ENCODE data around the gene LMTK2. TPM values are rescaled to one million over a fixed set of nuclear protein-coding genes. Genes with fewer than 3 reads are reported as not detected.

The LMTK2 gene
- total RNA-seq, 2 experiments from 2014 or later: 30.3 to 31.7 TPM

GRCh38 chr7:98203261-98203963 is 96.8 kb downstream of the LMTK2 start:
- peaks cover 36% of the 10 kb centered on the region for H3K4me1 ChIP-seq (ENCODE audit: insufficient read depth, low read length)
- ATAC-seq (ENCODE audit: poor library complexity) (no peak), DNase-seq (peak in 1 of 14 experiments; percentile 21)
- no peaks in the 10 kb centered on the region for H3K27me3 ChIP-seq (ENCODE audit: control insufficient read depth in 1 of 2, insufficient read depth in 2 of 2, low read length in 2 of 2)
- peaks cover 0 to 3% of the 10 kb centered on the region in 2 experiments for H3K9me3 ChIP-seq (ENCODE audit: control insufficient read depth in 1 of 2, insufficient read depth in 1 of 2, low read length in 2 of 2)
- H3K9me3 Mint-ChIP-seq: no peaks in the 10 kb centered on the region
- H3K4me3 ChIP-seq (ENCODE audit: low read length): peak overlapping the region; percentile 25
- H3K27me3 Mint-ChIP-seq: no peaks in the 10 kb centered on the region
- peaks cover 67% of the 10 kb centered on the region for H3K36me3 Mint-ChIP-seq (ENCODE audit: low read depth)
- peaks cover 31% of the 10 kb centered on the region for H3K36me3 ChIP-seq (ENCODE audit: insufficient read depth, low read length)
- peaks cover 61% of the 10 kb centered on the region for H3K4me1 Mint-ChIP-seq (ENCODE audit: low read depth)
- H3K27ac Mint-ChIP-seq: peak overlapping the region; percentile 80
- TF ChIP-seq, protein P1, sequence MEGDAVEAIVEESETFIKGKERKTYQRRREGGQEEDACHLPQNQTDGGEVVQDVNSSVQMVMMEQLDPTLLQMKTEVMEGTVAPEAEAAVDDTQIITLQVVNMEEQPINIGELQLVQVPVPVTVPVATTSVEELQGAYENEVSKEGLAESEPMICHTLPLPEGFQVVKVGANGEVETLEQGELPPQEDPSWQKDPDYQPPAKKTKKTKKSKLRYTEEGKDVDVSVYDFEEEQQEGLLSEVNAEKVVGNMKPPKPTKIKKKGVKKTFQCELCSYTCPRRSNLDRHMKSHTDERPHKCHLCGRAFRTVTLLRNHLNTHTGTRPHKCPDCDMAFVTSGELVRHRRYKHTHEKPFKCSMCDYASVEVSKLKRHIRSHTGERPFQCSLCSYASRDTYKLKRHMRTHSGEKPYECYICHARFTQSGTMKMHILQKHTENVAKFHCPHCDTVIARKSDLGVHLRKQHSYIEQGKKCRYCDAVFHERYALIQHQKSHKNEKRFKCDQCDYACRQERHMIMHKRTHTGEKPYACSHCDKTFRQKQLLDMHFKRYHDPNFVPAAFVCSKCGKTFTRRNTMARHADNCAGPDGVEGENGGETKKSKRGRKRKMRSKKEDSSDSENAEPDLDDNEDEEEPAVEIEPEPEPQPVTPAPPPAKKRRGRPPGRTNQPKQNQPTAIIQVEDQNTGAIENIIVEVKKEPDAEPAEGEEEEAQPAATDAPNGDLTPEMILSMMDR (IDR thresholded peaks at IDR 0.05): no peak
- peak overlapping the region; percentile 3 to 40 for H3K27ac ChIP-seq (ENCODE audit: low read depth in 1 of 2, low read length in 2 of 2)
- intact Hi-C loops (cut with DNase I, micrococcal nuclease): loop anchor here in 1 of 2 experiments (2.0 kb wide), 1 partner anchor 47 kb away; no protein-coding TSS in a partner anchor
- ChIA-PET POLR2A (interaction anchor here (0.5 to 4.6 kb wide), 4 partner anchors 8 to 331 kb away, joined by 3 to 62 read pairs (median 10); partner anchors contain the start of genes ASNS, BHLHA15 and TECPR1), CTCF (interaction anchor here (0.9 to 1.8 kb wide), 2 partner anchors 18 to 198 kb away, joined by 4 to 5 read pairs; partner anchors contain the start of gene BAIAP2L1)
- peak overlapping the region; percentile 48 for H3K4me3 Mint-ChIP-seq

DNA sequence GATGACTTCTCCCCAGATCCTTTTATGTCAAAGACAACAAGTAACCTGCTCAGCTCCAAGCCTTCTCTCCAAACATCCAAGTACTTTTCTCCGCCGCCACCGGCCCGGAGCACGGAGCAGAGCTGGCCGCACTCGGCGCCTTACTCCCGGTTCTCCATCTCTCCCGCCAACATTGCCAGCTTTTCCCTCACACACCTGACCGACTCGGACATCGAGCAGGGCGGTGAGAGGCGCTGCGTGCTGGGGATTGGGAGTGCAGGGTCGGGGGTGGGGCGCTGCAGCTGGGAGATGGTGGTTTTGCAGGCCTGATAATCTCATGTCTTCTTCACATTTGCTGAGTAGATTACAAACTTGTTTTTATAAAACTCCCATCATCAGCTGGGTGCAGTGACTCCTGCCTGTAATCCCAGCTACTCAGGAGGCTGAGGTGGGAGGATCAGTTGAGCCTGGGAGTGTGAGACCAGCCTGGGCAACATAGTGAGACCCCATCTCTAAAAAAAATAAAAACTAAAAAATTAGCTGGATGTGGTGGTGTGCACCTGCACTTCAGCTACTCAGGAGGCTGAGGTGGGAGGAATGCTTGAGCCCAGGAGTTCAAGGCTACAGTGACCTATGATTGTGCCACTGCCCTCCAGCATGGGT is 97.4 kb downstream of the LMTK2 start:
- CTCF ChIA-PET: interaction anchor here (1.8 kb wide), 1 partner anchor 197 kb away, joined by 5 read pairs; the partner anchor contains the start of gene BAIAP2L1
- peaks cover 57% of the 10 kb centered on the region for H3K4me1 Mint-ChIP-seq (ENCODE audit: low read depth)
- Histone ChIP-seq H3K4me1 (ENCODE audit: insufficient read depth, low read length) (peaks cover 36% of the 10 kb centered on the region), H3K27me3 (ENCODE audit: control insufficient read depth in 1 of 2, insufficient read depth in 2 of 2, low read length in 2 of 2) (no peaks in the 10 kb centered on the region), H3K27ac (ENCODE audit: low read depth in 1 of 2, low read length in 2 of 2) (peak overlapping the region in 1 of 2 donors; percentile 3), H3K4me3 (ENCODE audit: low read length) (no peak overlapping the region), H3K36me3 (ENCODE audit: insufficient read depth, low read length) (peaks cover 31% of the 10 kb centered on the region), H3K9me3 (ENCODE audit: control insufficient read depth in 1 of 2, insufficient read depth in 1 of 2, low read length in 2 of 2) (no peaks in the 10 kb centered on the region)
- intact Hi-C loops (cut with DNase I, micrococcal nuclease): loop anchor here in 1 of 2 experiments (2.0 kb wide), 1 partner anchor 47 kb away; no protein-coding TSS in a partner anchor
- TF ChIP-seq, protein P1 (IDR thresholded peaks at IDR 0.05): no peak
- DNase-seq (no peak), ATAC-seq (ENCODE audit: poor library complexity) (no peak)
- no peaks in the 10 kb centered on the region for H3K27me3 Mint-ChIP-seq
- peak overlapping the region; percentile 80 for H3K27ac Mint-ChIP-seq
- POLR2A ChIA-PET: interaction anchor here (0.5 to 4.6 kb wide), 3 partner anchors 12 to 332 kb away, joined by 3 to 62 read pairs (median 3); partner anchors contain the start of genes ASNS and TECPR1
- H3K4me3 Mint-ChIP-seq: peak overlapping the region; percentile 48
- peaks cover 60% of the 10 kb centered on the region for H3K36me3 Mint-ChIP-seq (ENCODE audit: low read depth)
- H3K9me3 Mint-ChIP-seq: no peaks in the 10 kb centered on the region

DNA sequence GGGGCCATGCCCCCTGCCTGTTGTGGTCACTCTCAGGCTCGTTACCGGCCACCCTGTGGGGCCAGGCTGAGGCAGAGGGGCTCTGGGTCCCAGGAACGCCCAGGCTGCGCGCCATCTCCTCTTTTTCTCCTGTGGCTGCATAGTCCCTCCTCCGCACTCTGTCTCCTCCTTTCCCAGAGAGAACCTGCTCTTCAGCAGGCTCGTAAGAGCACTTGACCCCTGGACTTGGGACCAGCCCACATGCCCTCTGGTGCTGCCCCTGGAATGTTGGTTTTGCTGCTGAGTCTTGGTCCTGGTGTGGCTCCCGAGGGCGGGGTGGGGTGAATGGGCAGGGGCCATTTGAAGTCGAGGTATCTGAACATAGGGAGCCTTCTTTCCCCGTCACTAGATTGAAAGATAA is 98.0 kb downstream of the LMTK2 start:
- H3K9me3 ChIP-seq (ENCODE audit: control insufficient read depth in 1 of 2, insufficient read depth in 1 of 2, low read length in 2 of 2): no peaks in the 10 kb centered on the region
- peaks cover 36% of the 10 kb centered on the region for H3K4me1 ChIP-seq (ENCODE audit: insufficient read depth, low read length)
- no peak overlapping the region for H3K4me3 Mint-ChIP-seq
- peaks cover 54% of the 10 kb centered on the region for H3K36me3 Mint-ChIP-seq (ENCODE audit: low read depth)
- TF ChIP-seq, protein P1 (IDR thresholded peaks at IDR 0.05): no peak
- intact Hi-C loops (cut with DNase I, micrococcal nuclease): no loop called here
- POLR2A ChIA-PET: interaction anchor here (0.7 to 4.6 kb wide), 2 partner anchors 12 to 46 kb away, joined by 3 to 62 read pairs; partner anchors contain the start of gene TECPR1
- no peaks in the 10 kb centered on the region for H3K9me3 Mint-ChIP-seq
- H3K4me3 ChIP-seq (ENCODE audit: low read length): no peak overlapping the region
- no peaks in the 10 kb centered on the region for H3K27me3 ChIP-seq (ENCODE audit: control insufficient read depth in 1 of 2, insufficient read depth in 2 of 2, low read length in 2 of 2)
- H3K4me1 Mint-ChIP-seq (ENCODE audit: low read depth): peaks cover 54% of the 10 kb centered on the region
- CTCF ChIA-PET: no interaction called here
- DNase-seq: no peak
- no peak for ATAC-seq (ENCODE audit: poor library complexity)
- no peak overlapping the region for H3K27ac ChIP-seq (ENCODE audit: low read depth in 1 of 2, low read length in 2 of 2)
- H3K36me3 ChIP-seq (ENCODE audit: insufficient read depth, low read length): peaks cover 31% of the 10 kb centered on the region
- H3K27me3 Mint-ChIP-seq: no peaks in the 10 kb centered on the region
- peak overlapping the region; percentile 24 for H3K27ac Mint-ChIP-seq

All from CD4-positive, alpha-beta T cell (primary cell).